Hindlimb muscle (tissue), 1 donor: ENCODE results near the gene BSG. TPM values are rescaled to one million over a fixed set of nuclear protein-coding genes. Genes with fewer than 3 reads are reported as not detected.
"Not testable (repeated sequence)": the region's sequence is repeated elsewhere in the genome, so short reads cannot be mapped to it uniquely, and the experiment has no call there.

Experiments used
- DNase-seq: peaks from one replicate; pipeline ENCODE4 v3.0.0-alpha.2; 2013
- polyA plus RNA-seq: library from polyadenylated mRNA; unstranded; fragments of 120-200 nt; gene quantifications from one replicate; pipeline ENCODE4 v1.2.1, GENCODE V29; 2013; ENCODE audit not compliant: insufficient read length

BSG gene
- polyA plus RNA-seq, 1 donor = 227 TPM

GRCh38 chr19:588741-589692, 16.6 kb downstream of the BSG start:
- no peak for DNase-seq

- DNase-seq = no peak
Measured at GRCh38 chr19:589693-590395, 17.4 kb downstream of the BSG start, which contains the start of gene HCN2. TSS of gene HCN2 (plus strand) at chr19:589881. CDS start at chr19:589946, 65 bp downstream.

- no peak for DNase-seq
Measured at GRCh38 chr19:590396-590745, 18.0 kb downstream of the BSG start.

- DNase-seq = no peak
Measured at GRCh38 chr19:590750-591098, 18.3 kb downstream of the BSG start.

- DNase-seq = peak; percentile 48
Measured at GRCh38 chr19:591099-591958, 18.9 kb downstream of the BSG start.

- DNase-seq = no peak
Measured at GRCh38 chr19:592101-592500, 19.7 kb downstream of the BSG start.

- DNase-seq = no peak
Measured at GRCh38 chr19:593055-593454, 20.7 kb downstream of the BSG start.

GRCh38 chr19:593505-593904, 21.1 kb downstream of the BSG start:
- no peak for DNase-seq

GRCh38 chr19:594265-594870, 22.0 kb downstream of the BSG start:
- DNase-seq = no peak

- DNase-seq = no peak
Measured at GRCh38 chr19:595326-596262, 23.2 kb downstream of the BSG start.

- DNase-seq = no peak
Measured at GRCh38 chr19:596263-596655, 23.9 kb downstream of the BSG start.

- no peak for DNase-seq
Measured at GRCh38 chr19:597406-598315, 25.3 kb downstream of the BSG start.

GRCh38 chr19:601310-601709, 28.9 kb downstream of the BSG start:
- no peak for DNase-seq

GRCh38 chr19:601790-602189, 29.4 kb downstream of the BSG start:
- DNase-seq = no peak

GRCh38 chr19:602391-603301, 30.2 kb downstream of the BSG start:
- DNase-seq = no peak

- not testable (repeated sequence) for DNase-seq
Measured at GRCh38 chr19:603302-603639, 30.9 kb downstream of the BSG start.

GRCh38 chr19:603779-604178, 31.4 kb downstream of the BSG start:
- not testable (repeated sequence) for DNase-seq

- DNase-seq = no peak
Measured at GRCh38 chr19:604355-604754, 32.0 kb downstream of the BSG start.
